HG03159 (cell line): ENCODE data around the gene C3orf20.

Source experiments
- ATAC-seq: cut with Tn5 transposase; IDR thresholded peaks from one replicate; pipeline ENCODE4 v1.9.1; 2021; ENCODE audit warnings: mild to moderate bottlenecking, moderate library complexity; ENCODE audit not compliant: unreplicated experiment

The C3orf20 gene

GRCh38 chr3:14772533-14773138 lies 97.7 kb downstream of the C3orf20 start:
- ATAC-seq: no peak

- ATAC-seq: no peak
Observed at GRCh38 chr3:14773281-14773680, 98.3 kb downstream of the C3orf20 start.

GRCh38 chr3:14773691-14774128 lies 98.8 kb downstream of the C3orf20 start:
- ATAC-seq: no peak

- no peak for ATAC-seq
Observed at GRCh38 chr3:14774431-14774830, 99.5 kb downstream of the C3orf20 start.

- no peak for ATAC-seq
Observed at GRCh38 chr3:14775011-14775410, 100.1 kb downstream of the C3orf20 start.

- ATAC-seq: no peak
Observed at GRCh38 chr3:14775563-14775962, 100.6 kb downstream of the C3orf20 start.

GRCh38 chr3:14779069-14779685 lies 104.2 kb downstream of the C3orf20 start:
- ATAC-seq: no peak

GRCh38 chr3:14780927-14781507 lies 106.1 kb downstream of the C3orf20 start:
- ATAC-seq: peak; percentile 83

- no peak for ATAC-seq
Observed at GRCh38 chr3:14783480-14784086, 108.6 kb downstream of the C3orf20 start.

GRCh38 chr3:14784087-14784681 lies 109.2 kb downstream of the C3orf20 start:
- no peak for ATAC-seq

- ATAC-seq: no peak
Observed at GRCh38 chr3:14785207-14786155, 110.5 kb downstream of the C3orf20 start.

- ATAC-seq: no peak
Observed at GRCh38 chr3:14786369-14786768, 111.4 kb downstream of the C3orf20 start.

- no peak for ATAC-seq
Observed at GRCh38 chr3:14787630-14788029, 112.7 kb downstream of the C3orf20 start.

GRCh38 chr3:14788644-14789043 lies 113.7 kb downstream of the C3orf20 start:
- ATAC-seq: no peak

- no peak for ATAC-seq
Observed at GRCh38 chr3:14789221-14789620, 114.3 kb downstream of the C3orf20 start.

- no peak for ATAC-seq
Observed at GRCh38 chr3:14789640-14790285, 114.8 kb downstream of the C3orf20 start.

- no peak for ATAC-seq
Observed at GRCh38 chr3:14791343-14791945, 116.5 kb downstream of the C3orf20 start.

GRCh38 chr3:14792691-14793121 lies 117.8 kb downstream of the C3orf20 start:
- ATAC-seq: no peak

GRCh38 chr3:14793126-14793857 lies 118.4 kb downstream of the C3orf20 start:
- ATAC-seq: no peak
